GM19467 (cell line): Measurements from ENCODE around the gene UNC5A.

Experiments used
- ATAC-seq: cut with Tn5 transposase; IDR thresholded peaks from one replicate; pipeline ENCODE4 v1.9.1; 2021; ENCODE audit warnings: mild to moderate bottlenecking, moderate library complexity; ENCODE audit not compliant: unreplicated experiment

Gene UNC5A

DNA sequence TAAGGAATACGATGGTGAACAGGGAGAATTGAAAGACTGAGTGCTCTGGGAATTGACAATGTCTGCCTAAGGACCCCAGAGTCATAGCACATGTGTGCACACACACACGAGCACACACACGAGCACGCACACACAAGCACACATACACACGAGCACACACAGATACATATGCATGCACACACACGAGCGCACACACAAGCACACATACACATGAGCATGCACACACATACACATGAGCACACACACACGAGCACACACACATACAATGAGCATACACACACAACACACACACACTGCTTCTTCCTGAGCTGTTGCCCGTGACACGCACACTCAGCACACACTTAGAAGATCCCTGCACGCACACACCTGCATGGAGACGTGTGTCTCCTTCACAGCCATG, 10.9 kb upstream of the UNC5A start:
- ATAC-seq, result no peak

DNA sequence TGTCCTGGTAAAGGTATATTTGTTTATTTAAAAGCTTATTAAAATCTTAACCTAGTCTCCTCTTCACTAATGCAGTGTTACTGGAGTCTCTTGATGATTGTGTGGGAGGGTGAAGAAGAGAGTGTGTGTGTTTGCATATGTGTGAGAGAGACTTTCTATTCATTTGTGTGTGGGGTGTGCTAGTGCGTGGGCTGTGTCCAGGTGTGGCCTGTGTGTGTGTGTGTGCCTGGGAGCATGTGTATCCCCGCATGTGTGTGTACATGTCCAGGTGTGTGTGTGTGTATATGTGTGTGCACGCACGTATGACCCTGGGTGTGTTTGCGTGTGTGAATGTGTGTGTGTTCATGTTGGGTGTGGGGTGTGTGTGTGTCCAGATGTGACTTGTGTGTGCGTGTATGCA, 10.3 kb upstream of the UNC5A start:
- no peak for ATAC-seq

DNA sequence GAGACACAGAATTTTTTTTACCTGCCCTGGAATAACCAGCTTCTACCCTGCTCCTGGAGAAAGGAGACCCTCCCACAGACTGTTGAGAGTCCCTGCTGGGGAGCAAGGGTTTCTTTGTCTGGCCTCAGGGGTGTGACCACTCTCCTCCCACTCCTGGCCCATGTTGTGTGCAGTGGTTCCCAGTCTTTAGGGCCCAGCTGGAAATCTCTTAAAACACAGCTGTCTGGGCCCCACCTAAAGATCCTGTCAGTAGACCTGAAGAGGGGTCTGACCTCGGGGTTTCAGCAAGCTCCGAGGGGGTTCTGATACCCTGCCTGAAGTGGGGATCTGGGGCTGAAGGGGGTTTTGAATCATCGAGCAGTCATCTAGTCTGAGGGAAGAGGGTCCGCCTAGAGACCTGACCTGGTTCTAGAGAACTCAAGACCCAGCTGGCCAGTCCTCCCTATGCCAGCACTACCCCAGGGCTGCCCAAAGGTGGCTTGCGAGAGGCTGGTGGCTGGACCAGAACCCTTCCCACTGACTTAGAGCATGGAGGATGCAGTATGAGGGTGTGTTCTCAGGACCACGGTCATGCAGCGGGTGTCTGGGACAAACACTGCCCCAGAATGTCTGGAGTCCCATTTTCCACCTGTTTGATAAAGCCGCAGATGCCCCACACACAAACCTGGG, 8.1 kb upstream of the UNC5A start:
- ATAC-seq, result no peak

DNA sequence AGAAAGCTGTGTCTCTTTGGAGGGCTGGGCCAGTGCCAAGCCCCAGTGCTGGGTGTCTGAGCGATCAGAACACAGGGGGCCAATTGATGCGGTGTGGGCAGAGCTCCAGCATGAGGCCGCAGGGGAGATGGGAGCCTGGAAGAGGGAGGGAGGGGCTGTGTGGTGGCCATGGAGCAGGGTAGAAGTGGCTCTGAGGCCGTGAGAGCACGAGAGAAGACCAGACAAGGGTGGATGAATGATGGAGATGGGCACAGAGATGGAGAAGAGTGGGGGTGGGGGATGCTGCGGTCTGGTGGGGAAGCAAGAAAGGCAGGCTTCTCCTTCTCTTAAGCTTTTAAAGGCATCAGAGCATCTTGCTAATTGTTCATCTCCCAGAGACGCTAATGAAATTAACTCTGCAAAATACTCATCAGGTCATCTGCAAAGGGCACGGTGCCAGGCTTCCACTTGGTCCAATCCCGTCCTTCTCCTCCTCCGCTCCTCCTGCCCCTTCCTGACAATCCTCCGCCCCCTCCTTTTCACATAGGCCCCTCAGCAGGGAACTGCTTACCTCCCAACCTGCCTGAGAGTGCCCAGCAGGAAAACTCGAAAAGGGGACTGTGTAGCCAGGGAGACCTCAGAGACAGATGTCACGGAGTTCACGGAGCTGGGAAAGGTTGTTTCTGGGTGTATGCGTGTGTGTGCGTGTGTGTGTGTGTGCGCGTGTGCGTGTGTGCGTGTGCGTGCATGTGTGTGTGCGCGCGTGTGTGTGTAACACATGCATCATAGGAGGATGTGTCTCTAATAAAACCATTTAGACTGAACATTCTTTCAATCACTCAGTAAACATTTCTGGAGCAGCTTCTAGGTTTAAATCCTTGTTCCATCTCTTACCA, 7.1 kb upstream of the UNC5A start:
- ATAC-seq, result no peak

DNA sequence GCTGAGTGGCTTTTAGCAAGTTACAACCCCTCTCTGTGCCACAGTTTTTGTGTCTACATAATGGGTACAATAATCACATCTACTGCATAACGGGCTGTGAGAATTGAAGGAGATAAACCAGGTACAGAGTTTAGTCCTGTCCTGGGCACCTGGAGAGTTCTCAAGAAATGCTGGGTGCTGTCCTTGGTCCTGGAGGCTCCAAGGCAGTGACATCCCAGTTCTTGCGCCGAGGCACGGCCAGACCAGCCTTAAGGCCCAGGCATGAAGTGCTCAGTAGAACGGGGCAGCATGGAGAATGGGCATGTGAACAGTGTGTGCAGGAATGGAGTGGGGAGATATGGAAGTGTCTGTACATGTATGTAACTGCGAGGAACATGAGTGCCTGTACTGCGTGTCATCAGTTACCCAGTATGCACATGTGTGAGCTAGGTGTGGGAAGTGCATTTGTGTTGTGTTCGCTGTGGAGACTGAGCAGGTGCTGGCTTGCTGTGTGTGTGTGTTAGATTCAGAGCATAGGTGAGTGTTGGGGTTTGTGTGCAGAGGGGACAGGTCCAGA, 6.3 kb upstream of the UNC5A start:
- ATAC-seq, result no peak

DNA sequence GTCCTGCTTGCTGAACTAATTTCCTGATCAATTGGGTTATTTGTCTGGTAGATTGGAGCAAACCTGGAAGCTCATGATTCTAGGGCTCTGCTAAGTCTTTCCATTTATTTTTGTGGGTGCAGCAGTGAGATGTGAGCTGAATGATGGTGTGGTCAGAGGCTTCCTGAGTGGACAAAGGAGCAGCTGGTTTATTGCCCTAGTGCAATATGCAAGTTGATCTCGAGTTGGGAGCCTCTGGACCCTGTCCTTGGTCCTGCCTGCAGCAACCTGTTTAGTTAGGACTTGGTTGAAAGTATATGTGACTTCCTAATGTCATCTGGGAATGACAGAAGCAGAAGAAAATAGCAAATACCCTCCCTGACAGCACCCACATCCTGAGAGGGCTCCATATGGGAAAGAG, 4.2 kb upstream of the UNC5A start:
- ATAC-seq, result no peak

DNA sequence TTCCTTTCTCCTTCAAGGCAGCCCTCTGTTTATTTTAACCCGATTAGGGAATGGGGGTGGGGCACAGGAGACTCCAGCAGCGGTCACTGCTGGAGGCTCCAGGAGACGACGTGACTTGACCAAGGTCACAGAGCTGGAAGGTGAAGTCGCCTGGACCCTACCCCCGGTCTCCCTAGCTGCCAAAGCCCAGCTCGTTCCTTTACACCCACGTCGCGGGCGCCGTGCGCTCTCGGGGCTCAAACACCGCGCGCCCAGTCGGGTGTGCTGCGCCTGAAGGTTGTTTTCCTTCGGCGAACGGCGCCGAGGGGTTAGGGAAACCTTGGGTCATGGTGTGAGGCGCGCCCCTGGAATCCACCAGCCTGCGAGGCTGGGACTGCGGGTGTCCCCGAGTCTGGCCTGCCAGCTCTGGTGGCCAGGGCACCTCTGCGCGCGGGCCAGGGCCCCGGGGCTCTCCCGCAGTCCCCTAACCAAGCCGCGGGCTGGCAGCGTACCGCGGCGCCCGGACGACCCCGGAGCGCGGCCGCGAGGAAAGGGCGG, 747 bp upstream of the UNC5A start:
- ATAC-seq, result no peak

DNA sequence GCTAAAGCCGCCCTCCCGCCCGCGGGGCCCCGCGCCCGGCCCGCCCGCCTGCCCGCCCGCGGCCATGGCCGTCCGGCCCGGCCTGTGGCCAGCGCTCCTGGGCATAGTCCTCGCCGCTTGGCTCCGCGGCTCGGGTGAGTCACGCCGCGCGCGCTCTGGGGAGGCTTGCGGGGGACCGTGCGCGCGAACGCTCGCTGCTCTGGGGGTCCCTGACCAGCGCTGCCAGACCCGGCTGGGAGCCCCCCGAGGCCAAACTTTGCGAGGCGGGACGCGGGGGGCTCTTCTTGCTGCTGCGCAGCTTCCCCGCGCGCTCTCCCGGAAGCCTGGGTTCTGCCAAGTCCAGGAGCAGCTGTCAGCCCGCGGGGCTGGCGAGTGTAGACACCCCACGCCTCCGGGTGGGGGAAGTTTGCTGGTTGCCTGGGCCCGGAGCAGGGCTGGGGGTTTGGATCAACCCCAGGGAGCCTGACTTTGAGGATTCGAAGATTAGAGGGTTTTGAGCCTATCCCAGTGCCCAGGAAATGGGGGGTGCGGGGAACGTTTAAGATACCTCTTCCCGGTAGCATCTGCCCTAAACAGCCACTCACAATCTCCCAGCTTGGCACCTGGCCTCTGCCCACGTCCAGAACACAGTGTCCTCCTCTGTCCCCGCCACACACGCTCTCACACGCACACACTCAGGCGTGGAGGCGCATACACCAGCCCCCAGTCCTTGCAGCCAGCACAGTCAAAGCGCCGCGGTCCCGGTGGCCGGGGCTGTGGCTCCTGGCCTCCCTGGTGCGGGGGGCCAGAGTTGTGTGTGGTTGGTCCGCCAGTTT, 535 bp downstream of the UNC5A start:
- no peak for ATAC-seq

DNA sequence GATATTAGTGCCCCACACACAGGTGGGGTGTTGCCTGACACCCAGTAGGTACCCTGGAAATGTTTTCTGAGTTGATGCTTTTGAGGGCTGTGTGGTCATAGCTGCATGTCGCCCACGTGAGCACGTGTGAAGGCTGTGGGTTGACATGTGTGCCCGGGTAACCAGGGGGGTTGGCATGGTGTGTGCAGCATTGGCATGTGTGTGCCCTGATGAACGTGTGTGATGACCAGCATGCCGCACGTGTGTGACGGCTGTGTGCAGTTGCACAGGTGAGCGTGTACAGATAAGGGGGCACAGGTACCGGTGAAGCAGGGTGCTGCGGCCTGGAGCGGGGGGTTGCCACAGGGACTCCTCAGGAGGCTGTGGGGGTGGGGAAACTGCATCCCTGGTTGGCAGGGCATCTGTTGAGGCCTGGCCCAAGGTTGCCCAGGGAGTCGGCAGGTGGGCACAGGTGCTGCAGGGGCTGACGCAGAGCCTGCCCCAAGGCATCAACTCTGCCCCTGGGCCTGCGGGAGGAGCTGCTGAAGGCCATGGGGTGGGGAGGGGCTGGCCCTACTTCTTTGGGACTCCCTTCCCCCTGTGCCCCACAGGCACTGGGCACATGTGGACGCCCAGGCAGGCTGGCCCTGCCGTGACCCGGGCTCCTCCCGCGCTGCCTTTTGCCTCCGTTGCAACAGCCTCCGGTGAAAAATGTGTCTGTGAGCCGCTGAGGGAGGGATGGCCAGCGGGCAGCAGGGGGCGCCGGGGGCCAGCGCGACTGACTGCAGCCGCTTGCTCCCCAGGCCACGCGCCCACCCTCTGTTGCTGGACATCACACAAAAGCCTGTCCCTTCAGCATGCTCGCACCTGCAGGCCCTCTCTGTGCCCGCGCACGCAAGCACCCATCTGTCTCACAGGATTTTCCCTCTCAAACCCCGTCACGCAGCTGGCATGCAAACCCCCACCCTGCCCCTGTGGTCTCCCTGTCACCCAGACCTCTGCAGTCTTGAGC, 2.2 kb downstream of the UNC5A start:
- ATAC-seq, result no peak

DNA sequence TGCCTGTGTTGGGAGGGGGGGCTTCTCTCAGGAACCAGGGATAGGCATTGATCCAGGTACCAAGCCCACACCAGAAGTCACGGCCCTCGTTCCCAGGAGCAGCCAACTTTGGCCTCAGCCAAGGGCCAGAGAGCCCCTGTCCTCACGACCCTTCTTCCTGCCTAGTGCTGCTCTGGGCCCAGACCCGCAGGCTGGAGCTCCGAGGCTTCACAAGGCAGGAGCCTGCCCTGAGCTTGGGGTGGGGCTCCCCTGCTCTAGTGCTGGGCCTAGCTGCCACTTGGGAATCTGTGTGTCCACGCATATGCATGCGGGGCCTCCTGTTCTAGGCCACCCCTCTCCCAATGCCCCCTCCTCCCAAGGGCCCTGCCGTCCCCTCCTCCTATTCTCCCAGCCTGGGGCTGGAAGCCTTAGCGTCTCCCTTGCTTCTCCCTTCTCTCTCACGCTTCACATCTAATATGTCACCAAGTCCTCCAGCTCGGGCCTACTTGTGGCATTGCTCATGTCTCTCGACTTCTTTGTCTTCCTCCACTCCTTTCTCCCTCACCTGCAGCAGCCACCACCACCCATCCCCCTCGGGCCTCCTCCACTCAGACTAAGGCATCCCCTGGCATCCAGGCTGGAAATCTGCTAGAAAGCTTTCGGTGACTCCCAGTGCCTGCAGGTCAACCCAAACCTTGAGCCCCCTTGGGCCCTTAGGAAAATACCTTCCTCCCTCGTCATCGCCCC, 3.4 kb downstream of the UNC5A start:
- ATAC-seq, result no peak

DNA sequence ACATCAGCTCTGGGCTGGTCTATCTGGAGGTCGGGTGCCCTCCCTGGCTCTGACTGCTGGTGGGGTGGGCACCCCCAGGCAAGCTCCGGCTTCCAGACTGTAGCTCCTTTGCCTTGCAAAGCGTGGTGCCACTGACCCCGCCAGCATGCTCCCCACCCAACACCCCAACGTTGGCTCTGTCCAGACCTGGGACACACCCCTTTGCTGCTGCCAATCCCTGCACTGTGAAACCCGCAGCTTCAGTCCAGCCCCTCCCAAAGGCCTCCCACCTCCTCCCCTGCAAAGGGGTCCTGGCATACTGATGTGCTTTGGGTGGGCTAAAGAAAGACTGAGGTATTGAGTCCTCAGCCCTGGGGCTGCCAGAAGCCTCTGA, 3.9 kb downstream of the UNC5A start:
- ATAC-seq, result no peak

DNA sequence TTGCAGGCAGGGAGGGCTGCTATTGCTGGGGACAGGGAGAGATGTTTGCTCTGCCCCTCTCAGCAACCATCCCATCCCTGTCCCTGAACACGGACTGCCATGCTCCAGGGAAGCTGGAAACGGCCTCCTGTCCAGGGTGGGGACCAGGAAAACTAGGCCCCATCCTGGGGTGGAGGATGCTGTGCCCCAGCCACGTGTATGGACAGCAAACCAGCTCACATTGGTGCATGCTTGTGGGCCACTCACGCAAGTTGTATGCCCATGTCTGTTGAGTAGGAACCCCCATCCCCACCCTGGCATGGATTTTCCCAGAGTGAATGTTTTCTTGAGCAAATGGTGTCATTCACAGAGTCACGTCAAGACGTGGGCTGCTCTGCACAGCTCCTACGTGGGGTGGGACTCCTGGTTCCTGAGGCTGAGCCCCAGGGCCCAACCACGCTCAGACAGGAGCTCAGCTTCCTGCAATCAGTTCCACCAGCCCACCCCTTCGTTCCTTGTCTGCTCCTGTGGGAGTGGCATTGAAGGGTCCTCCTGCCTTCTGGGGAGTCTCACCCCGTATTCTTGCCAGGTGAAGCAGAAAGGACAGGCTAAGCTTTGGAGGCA, 4.6 kb downstream of the UNC5A start:
- ATAC-seq, result no peak

DNA sequence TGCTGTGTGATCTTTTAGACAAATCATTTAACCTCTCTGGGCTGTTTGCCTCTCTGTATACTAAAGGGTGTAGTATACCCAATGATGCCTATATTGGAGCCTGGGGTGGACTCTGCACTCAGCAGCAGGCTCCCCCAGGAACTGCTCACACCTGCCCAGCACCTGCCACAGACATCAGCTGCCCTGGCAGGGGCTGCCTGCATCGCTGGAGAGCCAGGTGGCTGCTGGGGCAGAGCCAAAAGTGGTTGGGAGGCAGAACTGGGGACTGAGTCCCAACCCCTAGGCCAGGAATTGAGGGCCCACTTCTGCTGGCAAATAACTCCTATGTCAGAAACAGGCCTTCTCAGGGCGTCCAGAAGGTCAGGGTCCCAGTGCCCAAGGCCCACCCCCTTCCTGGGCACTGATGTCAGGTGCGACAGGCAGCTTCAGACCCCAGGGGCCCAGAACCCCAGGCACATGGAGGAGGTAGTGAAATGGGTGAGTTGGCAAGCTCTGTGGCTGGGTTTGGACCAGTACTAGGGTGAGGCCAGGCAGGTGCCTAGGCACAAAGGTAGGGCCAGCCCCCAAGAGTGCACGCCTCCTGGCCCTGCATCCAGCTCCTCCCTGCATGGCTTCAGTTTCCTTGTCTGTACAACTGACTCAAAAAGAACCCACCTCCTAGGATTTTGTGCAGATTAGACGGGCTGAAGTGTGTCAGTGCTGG, 5.8 kb downstream of the UNC5A start:
- no peak for ATAC-seq

DNA sequence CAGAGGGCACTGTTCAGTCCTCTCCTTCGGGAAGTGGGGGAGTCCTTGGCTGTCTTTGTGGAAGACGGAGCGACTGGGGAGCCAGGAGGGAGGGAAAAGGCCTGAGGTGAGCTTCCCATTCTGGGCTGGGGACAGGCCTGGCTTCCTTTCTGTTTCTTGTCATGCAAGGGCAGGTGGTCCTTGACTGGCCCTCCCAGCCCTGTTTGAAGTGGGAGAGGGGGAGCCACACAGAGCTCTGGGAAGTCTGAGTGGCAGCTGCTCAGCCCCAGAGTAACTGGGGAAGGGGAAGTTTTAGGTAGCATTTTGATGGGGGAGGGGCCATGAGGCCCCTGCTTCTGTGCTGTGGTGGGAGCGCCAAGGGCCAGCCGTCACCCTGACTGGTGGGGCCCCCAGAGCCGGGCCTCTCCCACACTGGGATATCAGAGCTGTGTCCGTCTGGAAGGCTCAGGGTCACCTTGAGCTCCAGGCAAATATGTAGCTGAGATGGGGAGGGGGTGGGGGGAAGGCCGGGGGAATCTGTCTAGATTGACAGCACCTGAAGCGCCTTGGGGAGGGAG, 6.5 kb downstream of the UNC5A start:
- no peak for ATAC-seq

DNA sequence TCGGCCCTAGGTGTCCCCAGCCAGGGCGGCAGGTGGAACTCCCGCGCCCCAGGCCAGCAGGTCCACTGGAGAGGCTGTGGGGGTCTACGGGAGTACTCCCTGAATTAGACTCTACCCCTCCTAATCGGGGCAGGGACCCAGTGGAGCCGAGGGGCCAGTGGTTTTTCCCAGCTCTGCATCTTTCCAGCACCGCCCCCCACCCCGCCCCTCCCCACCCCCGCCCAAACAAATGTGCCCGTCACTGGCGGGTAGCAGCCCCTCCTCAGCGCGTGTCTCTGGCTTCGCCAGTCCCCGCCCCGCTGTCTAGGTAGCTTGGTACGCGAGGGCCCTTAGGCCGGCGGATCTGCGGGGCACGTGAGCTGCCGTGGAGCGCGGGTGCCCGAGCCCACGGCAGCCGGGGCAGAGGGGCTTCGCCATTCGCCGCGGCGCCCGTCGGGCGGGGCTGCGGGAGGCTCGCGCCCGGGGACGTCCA, 7.0 kb downstream of the UNC5A start:
- ATAC-seq, result no peak

DNA sequence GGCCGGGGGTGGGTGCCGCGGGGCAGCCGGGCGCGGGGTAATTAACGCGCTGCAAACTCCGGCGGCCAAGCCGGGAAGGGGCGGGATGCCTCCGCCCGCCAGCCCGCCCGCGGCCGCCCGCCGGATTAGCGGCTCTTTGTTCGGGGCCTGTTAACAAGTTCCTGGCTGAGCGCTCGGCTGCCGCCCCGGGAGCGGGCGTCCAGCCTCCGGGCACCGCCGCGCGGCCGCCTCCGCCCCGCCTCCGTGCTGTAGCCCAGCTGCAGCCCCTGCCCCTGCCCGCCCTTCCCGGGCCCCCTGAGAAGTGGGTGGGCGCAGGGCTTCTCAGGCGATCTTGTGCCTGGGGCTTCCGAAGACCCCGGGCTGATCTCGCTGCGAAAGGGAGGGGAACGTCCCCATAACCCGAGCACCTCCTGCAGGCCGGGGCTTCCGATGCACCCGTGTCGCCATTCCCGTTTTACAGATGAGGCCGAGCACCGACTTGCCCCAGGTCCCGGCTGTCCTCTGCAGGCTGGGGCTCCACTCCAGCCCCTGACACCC, 7.5 kb downstream of the UNC5A start:
- ATAC-seq, result peak; percentile 15

DNA sequence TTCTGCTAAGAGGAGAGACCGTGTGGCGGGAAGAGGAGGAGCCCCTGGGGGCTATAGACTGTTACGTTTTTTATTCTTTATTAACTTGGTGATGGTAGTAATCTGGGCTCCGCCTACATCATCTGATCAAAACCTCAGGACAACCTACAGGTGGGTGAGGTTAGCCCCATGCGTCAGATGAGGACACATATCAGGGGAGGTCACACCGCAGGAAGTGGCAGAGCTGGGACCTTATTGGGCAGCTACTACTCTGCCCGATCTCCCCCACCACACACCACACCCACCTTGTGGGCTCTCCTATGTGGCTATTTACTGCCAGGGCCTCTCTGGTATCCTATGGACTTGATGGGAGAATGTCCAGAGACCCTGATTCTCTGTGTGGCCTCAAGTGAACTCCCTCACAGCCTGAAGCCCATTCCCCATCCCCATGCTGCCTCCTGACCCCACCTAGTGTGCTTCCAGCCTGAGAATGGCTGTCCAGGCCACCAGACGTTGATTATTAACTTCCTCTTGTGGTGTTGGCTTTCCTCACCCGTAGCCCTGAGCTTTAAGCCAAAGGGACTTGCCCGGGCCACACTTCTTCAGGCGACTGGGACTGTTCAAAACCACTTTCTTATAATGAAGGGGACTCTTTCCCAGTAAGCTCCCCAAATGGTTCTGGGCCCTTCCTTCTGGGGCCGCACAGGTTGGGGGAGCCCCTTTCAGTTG, 8.2 kb downstream of the UNC5A start:
- ATAC-seq, result peak; percentile 66
